ENCODE measurements around the gene CRYBA2.

Gene CRYBA2, protein sequence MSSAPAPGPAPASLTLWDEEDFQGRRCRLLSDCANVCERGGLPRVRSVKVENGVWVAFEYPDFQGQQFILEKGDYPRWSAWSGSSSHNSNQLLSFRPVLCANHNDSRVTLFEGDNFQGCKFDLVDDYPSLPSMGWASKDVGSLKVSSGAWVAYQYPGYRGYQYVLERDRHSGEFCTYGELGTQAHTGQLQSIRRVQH

DNA sequence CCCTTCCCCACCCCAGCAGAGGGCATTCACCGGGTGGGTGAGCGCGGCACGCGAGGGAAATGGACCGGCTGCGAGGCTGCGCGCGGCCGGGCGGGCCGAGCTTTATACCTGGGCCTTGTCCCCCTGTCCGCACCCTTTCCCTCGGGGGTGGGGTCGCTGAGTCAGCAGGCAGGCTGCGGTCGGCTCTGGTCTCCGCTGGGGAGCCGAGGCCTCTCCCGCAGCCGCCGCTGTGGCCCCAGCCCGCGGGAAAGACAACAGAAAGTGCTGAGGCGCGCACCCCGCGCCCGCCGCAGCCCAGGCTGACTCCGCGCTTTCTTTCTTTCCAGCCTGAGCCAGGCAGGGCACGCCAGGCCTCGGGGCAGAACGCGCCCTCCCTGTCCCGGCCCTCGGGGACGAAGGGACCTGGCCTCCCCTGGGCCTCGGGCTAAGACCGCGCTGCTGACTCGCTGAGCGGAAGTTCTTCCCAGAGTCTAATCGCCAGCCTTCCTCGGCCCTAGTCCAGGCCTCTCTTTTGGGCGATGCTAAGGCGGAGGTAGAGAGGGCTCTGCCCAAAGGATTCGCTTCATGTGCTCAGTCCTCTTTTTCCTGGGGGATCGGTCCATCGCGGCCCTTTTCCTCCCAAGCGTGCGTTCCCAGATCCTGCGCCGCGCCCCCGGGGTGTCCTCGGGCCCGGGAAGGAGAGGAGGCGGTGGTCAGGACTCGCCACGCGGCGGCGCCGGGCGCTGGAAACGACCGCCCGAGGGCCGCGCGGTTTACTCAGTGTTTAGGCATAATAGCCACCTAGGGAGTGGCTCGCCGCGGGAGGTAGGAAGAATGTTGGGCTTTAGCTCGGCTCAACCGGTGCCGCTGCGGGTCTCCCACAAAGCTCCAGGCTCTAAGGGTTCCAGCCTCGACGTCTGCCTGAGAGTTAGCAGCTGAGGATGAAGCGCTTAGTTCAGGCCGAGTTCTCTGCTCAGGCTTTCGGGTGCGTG, at the start of gene CRYBA2:
TSS of gene CRYBA2 (minus strand) at position 78 of the 971 bp plus-strand sequence. CDS start 246 bp downstream, outside the sequence.
- DNase-seq = no peak

DNA sequence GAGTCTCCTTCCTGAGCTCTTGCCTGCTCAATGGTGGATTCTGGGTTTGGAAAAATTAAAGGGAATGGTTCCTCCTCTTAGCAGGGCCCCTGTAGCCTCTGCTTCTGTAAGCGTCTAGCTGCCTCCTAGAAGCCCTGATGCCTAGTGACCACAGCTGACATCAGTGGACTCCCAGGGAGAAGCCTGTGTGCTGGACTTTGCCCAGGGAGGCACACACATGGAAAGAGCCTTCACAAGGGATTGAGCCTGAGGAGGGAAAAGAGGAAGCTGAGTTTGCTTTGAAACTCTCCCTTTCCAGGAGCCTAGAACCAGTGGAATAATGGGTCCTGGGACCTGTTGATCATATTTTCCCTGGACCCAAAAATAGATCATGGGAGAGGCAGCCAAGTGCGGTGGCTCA, 49.5 kb upstream of the CRYBA2 start:
- DNase-seq = no peak

DNA sequence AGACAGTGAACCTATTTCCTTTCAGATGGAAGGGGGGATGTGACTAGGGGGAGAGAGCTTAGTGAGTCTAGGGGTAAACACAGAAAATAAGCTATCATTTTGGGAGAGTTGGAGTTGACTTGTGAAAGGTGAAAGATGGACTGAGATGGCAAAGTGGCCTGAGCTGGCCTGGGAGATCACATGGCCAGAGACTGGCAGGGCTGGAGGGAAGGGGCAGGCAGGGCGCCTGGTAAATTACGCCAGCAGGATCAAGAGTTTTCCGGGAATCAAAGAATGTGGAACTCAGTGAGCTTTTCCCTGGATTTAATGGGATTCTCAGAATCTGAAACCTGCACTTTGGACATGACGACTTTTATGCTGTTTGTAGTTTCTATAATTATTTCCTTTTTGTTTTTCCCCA, 48.9 kb upstream of the CRYBA2 start:
- DNase-seq = no peak

DNA sequence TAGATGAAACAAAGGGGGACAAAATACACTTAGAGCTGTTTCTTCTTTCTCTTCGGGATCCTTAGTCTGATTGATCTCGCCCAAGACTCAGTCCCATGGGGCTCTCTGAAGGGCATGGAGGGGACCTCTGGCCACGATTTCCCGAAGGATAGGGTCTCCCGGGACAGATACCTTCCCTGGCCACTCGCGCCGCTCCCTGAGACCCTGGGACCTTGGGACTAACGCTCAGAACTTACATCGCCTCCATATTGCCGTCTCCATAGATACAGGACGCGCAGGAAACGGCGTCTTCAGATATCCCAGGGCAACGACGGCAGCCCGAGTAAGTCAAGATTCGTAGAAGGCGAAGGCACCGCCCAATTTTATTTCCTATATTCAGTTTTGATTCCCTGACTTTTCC, 48.0 kb upstream of the CRYBA2 start, which contains the start of gene CFAP65:
TSS of gene CFAP65 (minus strand) at position 265 of the 400 bp plus-strand sequence. CDS start 2,468 bp downstream, outside the sequence.
- no peak for DNase-seq

DNA sequence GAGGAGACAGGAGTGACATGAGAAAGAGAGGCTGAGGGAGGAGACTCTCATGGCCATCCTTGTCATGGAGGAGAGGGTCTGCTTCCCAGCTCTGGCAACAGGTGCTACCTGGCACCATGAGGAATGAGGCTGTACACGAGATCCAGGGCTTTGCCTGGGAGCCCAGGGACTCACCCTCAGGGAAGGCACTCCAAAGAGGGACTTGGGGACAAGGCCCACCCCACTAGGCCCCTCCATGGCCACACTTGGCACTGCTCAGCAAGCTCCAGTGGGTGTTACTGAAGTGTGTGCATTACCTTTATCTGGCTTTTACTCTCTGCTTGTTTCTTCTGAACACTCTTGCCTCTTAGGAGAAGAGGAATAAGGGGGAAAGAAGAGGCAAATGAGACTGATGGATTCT, 45.4 kb upstream of the CRYBA2 start:
- DNase-seq = no peak

DNA sequence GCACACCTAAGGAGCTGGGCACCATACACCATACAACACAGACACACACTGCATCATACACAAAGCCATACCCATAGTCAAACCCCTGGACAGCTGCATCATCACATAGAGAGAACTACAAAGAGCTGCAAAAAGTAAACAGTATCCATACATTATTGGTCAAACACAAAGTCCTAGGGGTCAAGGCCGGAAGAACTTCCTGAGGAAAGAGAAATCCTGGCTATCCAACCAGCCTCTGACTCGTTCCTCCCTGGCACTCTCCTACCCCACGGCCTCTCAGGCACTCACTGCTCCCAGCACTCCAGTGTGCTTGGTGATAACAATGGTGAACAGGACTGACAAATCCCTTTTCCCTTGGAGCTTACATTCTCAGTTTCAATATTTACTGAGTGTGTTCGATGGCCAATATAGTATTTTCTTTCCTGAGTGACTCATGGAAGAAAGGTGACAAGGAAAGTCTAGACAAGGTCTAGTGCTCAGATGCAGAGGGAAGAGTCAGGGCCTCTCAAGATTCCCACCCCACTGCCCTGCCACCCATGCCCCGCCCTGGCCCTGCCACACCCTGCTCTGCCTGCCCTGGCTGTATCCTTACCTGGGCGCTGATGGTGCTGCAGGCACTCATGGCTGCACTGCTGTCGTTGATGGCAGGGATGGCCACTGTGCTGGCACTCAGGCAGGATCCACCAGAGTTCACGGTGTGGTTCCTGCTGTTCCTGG, 44.7 kb upstream of the CRYBA2 start:
- DNase-seq = no peak

DNA sequence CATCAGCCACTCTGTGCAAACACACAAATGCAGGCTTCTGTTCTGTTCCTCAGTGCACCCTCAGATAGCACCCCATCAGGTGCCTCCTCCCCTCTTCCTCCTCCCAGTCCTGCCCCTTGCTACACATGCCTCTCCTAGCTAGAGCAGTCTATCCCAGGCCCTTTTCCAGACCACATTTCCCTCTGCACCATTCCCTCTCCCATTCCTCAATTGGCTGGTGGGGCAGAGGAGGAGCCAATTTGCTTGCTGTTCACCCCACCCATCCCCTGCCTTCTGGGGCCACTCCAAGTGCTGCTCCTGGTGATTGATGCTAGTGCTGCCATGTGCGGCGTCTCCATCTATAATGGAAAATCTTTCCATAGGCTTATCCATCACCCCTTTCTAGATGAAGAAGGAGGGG, 42.7 kb upstream of the CRYBA2 start:
- no peak for DNase-seq

DNA sequence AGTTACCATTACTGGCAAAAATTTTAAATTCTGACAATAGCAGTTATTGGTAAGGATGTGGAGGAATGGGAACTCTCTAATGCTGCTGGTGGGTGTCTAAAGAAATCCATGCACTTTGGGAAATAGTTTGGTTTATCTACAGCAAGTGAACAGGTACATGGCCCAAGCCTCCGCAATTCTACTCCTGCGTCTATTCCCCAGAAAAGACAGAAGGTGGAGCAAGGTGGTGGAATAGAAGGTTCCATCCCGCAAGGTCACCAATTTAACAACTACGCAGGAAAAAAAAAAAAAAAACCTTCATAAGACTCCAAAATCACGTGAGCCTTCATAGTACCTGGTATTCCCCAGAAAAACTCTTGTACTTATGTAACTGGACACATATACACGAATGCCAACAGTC, 41.6 kb upstream of the CRYBA2 start:
- DNase-seq = no peak

DNA sequence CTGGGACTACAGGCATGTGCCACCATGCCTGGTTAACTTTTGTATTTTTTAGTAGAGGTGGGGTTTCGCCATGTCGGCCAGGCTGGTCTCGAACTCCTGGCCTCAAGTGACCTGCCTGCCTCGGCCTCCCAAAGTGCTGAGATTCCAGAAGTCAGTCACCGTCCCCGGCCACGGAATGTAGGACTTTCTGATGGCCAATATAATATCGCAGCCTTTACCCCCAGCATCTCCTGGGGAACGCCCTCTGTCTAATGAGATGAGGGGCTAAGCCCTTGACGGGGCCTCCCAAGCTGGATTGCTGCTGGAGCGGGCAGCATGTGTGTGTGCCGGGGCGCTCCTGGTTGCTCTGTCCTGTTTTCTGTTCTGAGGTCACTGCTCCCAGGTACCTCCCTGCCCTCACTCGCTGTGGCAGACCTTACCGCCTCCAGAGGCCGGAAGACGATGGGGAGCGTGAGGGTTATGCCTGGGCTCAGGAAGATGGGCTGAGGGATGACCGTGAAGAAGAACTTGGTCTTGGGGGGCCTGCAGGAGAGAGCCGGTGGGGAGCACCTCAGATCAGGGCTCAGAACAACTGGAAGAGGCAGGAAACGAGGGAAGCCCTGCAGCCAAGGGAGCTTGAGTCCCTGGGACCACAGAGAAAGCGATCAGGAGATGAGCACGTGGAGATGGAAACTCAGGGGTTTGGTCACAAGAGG, 39.0 kb upstream of the CRYBA2 start:
- DNase-seq = no peak

DNA sequence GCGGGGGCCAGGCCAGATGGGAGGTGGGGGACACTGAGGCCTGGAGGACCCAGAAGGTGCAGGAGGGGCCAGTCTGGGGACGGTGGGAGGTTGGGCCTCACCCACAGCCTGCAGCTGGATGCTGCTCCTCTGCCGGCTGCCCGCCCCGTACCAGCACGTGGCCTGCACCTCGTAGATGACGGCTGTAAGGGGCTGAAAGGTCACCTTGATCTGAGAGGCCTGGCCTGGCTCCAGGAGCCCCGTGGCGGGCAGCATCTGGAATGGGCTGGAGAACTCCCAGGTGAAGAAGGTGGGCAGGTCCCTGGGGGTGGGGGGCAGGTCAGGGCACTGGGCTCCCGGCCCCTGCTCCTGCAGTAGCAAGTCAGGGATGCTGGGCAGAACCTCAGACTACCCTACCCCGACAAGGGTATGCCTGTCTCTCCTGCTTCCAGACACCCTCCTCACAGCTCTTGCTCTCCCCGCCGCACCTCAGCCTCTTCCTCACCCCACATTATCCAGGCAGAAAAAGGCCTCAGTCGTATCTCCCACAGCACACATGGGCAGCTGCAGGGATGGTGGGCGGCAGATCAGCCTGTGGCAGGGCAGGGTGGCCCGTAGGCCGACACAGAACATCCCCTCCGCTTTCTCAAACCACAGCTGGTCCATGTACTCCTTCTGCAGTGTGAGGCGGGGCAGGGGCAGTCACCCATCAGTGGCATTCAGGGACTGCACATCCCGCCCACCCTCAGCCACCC, 38.0 kb upstream of the CRYBA2 start:
- no peak for DNase-seq

DNA sequence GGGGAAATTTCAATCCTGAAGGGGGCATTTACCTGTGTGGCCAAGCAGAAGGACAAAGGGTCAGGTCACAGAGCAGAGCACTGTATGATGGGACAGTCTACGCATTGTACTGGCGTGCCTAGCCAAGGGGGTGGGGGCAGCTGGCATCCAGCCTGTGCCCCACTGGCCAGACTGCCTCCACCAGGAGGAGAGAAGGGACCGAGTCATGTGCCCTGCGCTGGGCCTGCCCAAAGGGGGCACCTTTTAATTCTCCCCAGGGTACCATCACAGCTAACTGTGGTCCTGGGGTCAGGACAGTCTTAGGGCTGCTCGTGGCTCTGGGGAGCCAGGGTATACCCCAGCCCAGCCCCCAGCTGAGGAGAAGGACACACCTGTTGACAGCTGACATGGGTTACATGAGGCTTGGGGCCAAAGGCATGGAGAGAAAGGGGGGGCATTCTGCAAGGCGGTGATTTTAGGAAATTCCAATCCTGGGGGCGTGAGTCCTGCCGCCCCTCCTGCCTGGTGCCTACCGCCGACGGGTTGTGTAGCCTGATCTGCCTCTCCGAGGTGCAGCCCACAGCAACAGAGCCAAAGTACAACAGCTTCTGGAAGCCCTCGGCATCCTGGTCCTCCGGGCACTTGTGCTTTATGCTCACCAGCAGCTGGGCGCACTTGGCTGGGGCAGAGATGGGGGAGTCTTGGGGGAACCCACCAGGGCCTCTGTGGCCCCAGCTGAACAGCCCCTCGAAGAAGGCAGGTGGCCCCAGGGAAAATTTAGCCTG, 37.1 kb upstream of the CRYBA2 start:
- DNase-seq = no peak

DNA sequence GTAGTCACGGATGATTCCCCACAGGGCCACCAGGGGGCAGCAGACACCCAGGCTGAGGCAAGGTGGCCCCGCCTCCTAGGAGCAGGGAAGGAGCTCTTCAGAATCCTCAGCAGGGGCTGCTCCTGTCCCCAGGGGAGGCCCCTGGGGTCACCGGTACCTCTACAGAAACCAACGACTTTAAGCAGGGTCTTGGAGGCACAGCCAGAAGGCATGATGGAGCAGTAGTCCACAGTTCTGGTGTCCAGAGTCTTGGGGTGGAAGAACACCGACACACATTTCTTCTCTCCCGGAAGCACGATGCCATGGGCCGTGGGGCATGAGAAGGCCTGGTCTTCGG, 36.6 kb upstream of the CRYBA2 start:
- DNase-seq = peak; percentile 42 to 44

DNA sequence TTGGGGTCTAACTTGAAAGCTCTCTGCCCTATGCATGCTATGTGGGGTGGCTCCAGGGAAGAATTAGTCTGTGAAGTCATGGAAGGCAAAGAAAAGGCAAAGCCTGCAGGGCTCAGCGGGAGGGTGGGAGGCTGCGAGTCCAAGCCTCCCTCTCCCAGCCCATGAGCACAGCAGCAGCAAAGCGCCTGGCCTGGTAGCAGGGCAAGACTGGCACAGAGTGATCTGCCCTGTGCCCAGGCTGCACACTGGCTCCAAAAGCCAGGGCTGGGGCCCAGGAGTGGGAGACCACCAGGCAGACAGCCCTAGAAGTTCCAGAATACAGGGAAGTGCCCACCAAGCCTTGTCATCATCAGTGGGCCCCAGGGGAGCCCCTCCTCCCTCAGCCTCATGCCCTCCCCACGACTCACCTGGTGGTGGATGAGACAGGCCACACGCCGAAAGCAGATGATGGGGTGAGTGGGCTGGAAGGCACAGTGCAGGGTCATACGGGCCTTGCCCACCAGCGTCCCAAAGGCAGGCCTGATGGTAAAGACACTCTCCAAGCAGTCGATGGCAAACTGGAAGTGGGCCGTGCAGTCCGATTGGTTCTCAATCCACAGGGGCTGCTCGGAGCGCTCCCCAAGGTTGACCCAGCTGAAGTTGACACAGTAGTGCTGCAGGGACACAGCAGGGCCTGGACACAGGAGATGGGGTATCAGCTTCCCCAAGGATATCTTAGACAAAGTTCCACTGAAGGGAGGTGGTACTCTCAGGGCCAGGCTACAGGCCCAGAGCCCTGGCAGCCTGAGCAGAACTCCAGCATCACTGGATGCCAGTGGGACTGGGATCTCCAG, 36.0 kb upstream of the CRYBA2 start:
- DNase-seq = no peak

DNA sequence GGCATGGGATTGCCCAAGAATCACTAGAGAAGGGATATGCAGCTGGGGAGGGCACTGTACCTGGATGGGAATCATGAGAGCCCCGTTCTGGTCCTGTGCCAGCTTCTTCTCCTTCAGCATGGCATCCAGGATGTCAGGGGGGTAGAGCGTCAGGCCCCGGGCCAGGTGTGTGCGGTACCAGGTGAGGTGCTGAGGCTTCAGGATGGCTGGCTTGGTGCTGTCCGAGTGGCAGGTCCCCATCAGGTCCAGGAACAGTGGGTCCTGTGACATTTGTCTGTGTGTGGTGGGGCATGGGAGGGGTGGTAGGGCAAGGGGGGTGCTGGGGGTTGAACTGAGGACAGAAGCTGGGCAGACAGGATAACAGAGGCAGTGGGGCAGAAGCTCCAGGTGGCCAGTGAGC, 34.9 kb upstream of the CRYBA2 start:
- DNase-seq = no peak

DNA sequence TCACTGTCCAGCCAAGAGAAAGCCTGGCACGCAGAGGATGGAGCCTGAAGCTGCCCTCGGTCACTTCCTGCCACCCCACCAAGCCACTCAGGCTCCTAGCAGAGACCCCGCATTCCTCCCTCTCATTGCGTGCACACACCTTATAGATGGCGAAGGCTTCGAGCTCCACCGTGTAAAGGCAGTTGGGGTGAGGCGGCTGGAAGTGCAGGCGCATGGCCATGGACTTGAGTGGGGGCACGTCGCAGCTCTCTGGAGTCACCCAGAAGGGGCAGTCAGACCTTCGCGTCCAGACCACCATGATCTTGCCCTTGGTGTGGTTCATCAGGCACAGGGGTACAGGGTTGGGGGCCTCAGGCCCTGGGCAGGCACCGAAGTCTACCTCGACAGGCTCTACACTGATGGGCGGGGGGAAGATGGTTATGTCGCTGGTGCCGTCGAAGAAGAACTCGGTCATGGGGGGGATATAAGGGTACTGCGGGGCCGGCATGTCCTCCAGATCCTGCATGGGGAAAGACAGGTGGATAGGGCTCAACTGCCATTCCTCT, 34.4 kb upstream of the CRYBA2 start:
- no peak for DNase-seq

DNA sequence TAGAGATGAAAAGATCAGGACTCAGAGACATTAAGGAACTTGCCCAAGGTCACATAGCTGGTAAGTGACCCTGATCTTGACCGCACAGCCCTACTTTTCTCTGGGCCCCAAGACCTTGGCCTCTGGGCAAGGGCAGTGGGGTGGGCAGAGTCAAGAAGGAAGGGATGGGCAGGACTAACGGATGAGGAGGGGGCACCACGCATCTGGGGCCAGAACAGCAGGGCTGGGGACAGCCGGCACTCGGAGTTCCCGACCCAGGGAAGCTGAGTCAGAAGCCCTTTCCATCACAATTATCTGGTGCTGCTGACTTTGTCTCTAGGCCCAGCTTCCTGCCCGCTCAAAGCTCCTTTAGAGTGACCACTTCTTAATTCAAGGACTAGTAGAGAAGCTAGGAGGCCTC, 33.7 kb upstream of the CRYBA2 start:
- no peak for DNase-seq

DNA sequence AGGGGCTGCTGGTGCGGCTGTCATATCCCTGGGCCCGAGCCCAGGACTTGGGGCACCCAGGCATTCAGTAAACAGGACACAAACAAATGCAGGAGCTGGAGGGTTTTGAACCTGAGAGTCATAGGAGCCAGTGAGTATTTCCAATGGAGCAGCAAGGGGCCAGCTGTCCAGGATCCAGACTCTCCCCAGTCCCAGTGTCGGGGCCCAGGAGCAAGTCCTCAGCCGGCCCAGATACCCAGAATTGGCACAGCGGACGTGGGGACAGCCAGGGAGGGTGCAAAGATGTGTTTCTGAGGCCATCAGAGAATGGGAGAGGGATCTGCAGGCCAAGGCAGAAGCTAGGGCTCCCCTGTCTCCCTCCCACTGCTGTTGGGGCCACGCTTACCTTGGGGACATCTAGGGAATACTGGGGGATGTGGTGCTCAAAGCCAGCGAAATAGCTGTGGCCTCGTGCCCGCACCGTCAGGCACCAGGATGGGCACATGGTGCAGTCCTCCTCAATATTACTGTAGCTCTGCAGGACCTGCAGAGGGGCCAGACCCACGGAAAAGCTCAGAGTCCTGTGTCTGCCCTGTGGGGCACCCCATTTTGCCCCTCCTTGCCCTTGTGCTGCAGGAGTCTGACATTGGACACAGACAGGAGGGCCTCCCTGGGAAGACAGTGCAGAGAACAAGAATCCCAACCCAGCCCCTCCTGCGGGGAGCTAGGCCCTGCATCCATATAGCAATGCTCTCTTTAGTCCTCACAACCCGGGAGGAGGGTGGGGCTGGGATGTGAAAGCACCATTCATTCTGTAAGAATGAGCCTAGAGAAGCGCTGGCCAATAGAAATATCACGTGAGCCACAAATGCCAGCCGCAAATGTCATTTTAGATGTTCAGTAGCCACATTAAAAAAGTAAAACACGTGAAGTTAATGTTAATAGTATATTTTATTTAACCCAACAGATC, 32.7 kb upstream of the CRYBA2 start:
- no peak for DNase-seq

DNA sequence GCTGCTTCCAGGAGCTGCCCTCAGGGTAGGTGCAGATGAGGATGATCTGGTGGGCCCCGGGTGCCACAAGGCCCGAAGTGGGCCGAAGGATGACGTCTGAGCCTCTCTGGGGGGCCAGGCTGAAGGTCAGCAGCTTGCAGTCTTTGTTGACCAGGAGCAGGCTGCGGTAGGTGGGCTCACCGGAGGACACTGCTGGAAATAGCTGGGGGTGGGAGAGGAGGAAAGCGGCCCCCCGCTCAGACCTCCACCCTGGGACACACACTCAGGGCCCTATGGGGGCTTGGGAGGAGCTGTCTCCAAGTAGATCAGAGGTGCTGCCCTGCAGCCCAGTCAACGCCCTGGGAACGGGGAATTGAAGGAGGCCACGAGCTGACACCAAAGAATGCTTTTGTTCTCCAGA, 30.8 kb upstream of the CRYBA2 start:
- no peak for DNase-seq

DNA sequence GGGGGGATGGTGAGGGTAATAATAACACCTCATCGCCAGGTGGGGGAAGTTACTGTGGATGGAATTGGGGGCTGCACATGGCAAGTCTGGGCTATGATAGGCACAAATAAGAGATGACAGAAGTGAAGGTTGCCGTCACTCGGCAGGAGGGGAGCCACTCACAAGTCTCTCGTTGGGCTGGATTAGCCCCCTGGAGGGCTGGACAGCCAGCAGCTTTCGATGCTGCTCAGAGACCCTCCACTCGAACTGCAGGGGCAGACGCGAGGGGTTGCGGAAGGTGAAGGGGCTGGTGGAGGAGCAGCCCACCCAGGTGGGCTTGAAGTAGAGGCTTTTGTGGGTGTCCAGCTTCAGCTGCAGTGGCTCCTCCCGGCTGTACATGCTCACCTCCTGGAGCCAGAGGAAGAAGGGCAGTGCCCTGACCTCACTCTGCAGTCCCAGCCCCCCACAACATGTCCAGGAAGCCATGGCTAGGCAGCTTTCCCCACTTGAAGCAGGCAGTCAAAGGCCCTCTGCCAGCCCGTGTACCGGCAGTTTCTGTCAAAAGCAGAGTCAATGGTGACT, 29.9 kb upstream of the CRYBA2 start:
- no peak for DNase-seq
